IPS-15b (cell line): ENCODE data around the gene TPPP.

Experiments
- H3K27me3 ChIP-seq: one replicate; pipeline ENCODE4 v1.6.1; 2013; ENCODE audit warnings: low read length; ENCODE audit not compliant: control insufficient read depth, insufficient read depth
- H3K36me3 ChIP-seq: one replicate; pipeline ENCODE4 v1.6.1; 2013; ENCODE audit warnings: low read length; ENCODE audit not compliant: control insufficient read depth, insufficient read depth
- H3K4me1 ChIP-seq: one replicate; pipeline ENCODE4 v1.6.1; 2013; ENCODE audit warnings: mild to moderate bottlenecking, low read length; ENCODE audit not compliant: control insufficient read depth, insufficient read depth
- H3K4me3 ChIP-seq: one replicate; pipeline ENCODE4 v1.5.1; 2013; ENCODE audit warnings: low read depth, low read length
- H3K9ac ChIP-seq: one replicate; pipeline ENCODE4 v1.6.1; 2013; ENCODE audit warnings: low read depth, mild to moderate bottlenecking, low read length
- H3K9me3 ChIP-seq: one replicate; pipeline ENCODE4 v1.6.1; 2013; ENCODE audit warnings: mild to moderate bottlenecking, low read length; ENCODE audit not compliant: control insufficient read depth, insufficient read depth

TPPP gene

GRCh38 chr5:673831-674629, 19.1 kb downstream of the TPPP start:
- Histone ChIP-seq H3K36me3 (no peaks in the 10 kb centered on the region), H3K4me3 (no peak overlapping the region), H3K4me1 (peaks cover 2% of the 10 kb centered on the region), H3K9me3 (no peaks in the 10 kb centered on the region), H3K9ac (no peak overlapping the region), H3K27me3 (no peaks in the 10 kb centered on the region)

GRCh38 chr5:673161-673830, 19.9 kb downstream of the TPPP start:
- peaks cover 4% of the 10 kb centered on the region for H3K4me1 ChIP-seq
- no peak overlapping the region for H3K9ac ChIP-seq
- no peaks in the 10 kb centered on the region for H3K27me3 ChIP-seq
- no peaks in the 10 kb centered on the region for H3K9me3 ChIP-seq
- H3K4me3 ChIP-seq, result no peak overlapping the region
- H3K36me3 ChIP-seq, result peaks cover 3% of the 10 kb centered on the region

GRCh38 chr5:672329-673160, 20.6 kb downstream of the TPPP start:
- peaks cover 3% of the 10 kb centered on the region for H3K36me3 ChIP-seq
- no peaks in the 10 kb centered on the region for H3K9me3 ChIP-seq
- no peak overlapping the region for H3K9ac ChIP-seq
- no peak overlapping the region for H3K4me3 ChIP-seq
- H3K27me3 ChIP-seq, result no peaks in the 10 kb centered on the region
- H3K4me1 ChIP-seq, result peaks cover 4% of the 10 kb centered on the region

GRCh38 chr5:671459-672328, 21.5 kb downstream of the TPPP start:
- peaks cover 7% of the 10 kb centered on the region for H3K36me3 ChIP-seq
- no peak overlapping the region for H3K4me3 ChIP-seq
- H3K9ac ChIP-seq, result no peak overlapping the region

GRCh38 chr5:670396-671270, 22.5 kb downstream of the TPPP start:
- no peak overlapping the region for H3K9ac ChIP-seq
- no peaks in the 10 kb centered on the region for H3K27me3 ChIP-seq
- H3K4me1 ChIP-seq, result peaks cover 4% of the 10 kb centered on the region
- H3K9me3 ChIP-seq, result no peaks in the 10 kb centered on the region
- H3K36me3 ChIP-seq, result peaks cover 10% of the 10 kb centered on the region
- H3K4me3 ChIP-seq, result no peak overlapping the region

More at GRCh38 chr5:671459-672328, 21.5 kb downstream of the TPPP start:
- Histone ChIP-seq H3K27me3 (no peaks in the 10 kb centered on the region), H3K9me3 (no peaks in the 10 kb centered on the region), H3K4me1 (peaks cover 4% of the 10 kb centered on the region)

GRCh38 chr5:669842-670395, 23.2 kb downstream of the TPPP start:
- Histone ChIP-seq H3K27me3 (no peaks in the 10 kb centered on the region), H3K9me3 (no peaks in the 10 kb centered on the region), H3K9ac (no peak overlapping the region), H3K4me3 (no peak overlapping the region), H3K36me3 (peaks cover 11% of the 10 kb centered on the region), H3K4me1 (peaks cover 4% of the 10 kb centered on the region)

- no peaks in the 10 kb centered on the region for H3K27me3 ChIP-seq
- H3K4me3 ChIP-seq, result no peak overlapping the region
- peaks cover 17% of the 10 kb centered on the region for H3K36me3 ChIP-seq
- H3K4me1 ChIP-seq, result peaks cover 4% of the 10 kb centered on the region
- H3K9ac ChIP-seq, result no peak overlapping the region
- no peaks in the 10 kb centered on the region for H3K9me3 ChIP-seq
Observed at GRCh38 chr5:669111-669841, 23.9 kb downstream of the TPPP start.

GRCh38 chr5:668283-668995, 24.7 kb downstream of the TPPP start:
- H3K4me1 ChIP-seq, result peaks cover 4% of the 10 kb centered on the region

GRCh38 chr5:666816-667498, 26.2 kb downstream of the TPPP start:
- no peaks in the 10 kb centered on the region for H3K27me3 ChIP-seq
- H3K36me3 ChIP-seq, result peaks cover 32% of the 10 kb centered on the region
- peaks cover 2% of the 10 kb centered on the region for H3K4me1 ChIP-seq
- H3K9ac ChIP-seq, result no peak overlapping the region
- H3K9me3 ChIP-seq, result no peaks in the 10 kb centered on the region
- no peak overlapping the region for H3K4me3 ChIP-seq

More at GRCh38 chr5:668283-668995, 24.7 kb downstream of the TPPP start:
- H3K27me3 ChIP-seq, result no peaks in the 10 kb centered on the region
- H3K36me3 ChIP-seq, result peaks cover 23% of the 10 kb centered on the region
- H3K9ac ChIP-seq, result no peak overlapping the region
- H3K9me3 ChIP-seq, result no peaks in the 10 kb centered on the region
- no peak overlapping the region for H3K4me3 ChIP-seq
